NCI-H2081 (cell line): ENCODE measurements around the gene CAMKK2.
"Not testable (repeated sequence)": the region's sequence is repeated elsewhere in the genome, so short reads cannot be mapped to it uniquely, and the experiment has no call there.

Experiments used
- DNase-seq, 2 experiments: peaks; one replicate each; lab custom pipeline; 2025; lab: John Stamatoyannopoulos, UW

Gene CAMKK2

GRCh38 chr12:121279071-121279375 lies 17.5 kb downstream of the CAMKK2 start:
- no peak for DNase-seq

DNA sequence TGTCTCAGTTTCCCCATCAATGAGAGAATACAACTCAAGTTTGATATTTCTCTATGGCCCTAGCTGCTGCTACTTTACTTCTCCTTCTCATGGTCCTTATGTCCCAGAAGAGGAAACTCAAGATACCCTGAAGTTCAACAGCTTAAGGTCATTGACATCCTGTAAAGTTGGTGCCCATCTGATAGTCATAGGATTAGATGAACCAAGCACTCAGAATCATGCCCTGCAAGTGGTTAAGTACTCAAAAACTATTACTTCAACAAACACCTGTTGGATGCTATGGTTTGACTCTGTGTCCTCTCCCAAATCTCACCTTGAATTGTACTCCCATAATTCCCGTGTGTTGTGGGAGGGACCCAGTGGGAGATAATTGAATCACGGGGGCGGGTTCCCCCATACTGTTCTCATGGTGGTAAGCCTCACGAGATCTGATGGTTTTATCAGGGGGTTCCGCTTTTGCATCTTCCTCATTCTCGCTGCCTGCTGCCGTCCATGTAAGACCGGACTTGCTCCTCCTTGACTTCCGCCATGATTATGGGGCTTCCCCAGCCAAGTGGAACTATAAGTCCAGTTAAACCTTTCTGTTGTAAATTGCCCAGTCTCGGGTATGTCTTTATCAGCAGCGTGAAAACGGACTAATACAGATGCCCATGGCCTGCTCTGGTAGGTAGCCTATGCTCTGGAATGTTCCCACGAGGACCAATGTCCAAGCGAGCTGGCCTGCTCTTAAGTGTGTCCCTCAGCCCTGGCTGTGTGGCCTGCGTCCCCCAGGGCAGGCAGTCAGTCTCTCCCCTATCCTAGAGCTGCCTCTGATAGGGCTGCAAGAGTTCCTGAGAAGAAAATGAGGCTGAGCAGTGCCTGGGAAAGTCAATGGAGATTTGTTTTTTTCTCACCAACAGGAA lies 18.1 kb downstream of the CAMKK2 start:
- no peak for DNase-seq

DNA sequence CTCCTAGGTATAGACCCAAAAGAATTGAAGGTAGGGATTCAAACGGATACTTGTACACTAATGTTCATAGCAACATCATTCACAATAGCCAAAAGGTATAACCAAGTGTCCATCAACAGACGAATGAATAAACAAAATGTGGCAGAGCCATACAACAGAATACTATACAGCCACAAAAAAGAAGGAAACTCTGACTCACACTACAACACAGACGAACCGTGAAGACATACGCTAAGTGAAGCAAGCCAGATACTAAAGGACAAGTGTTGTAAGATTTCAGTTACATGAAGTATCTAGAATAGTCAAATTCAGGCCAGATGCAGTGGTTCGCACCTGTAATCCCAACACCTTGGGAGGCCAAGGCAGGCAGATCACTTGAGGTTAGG lies 19.1 kb downstream of the CAMKK2 start:
- DNase-seq: no peak

GRCh38 chr12:121274036-121274763 lies 22.3 kb downstream of the CAMKK2 start:
- no peak for DNase-seq

GRCh38 chr12:121273364-121273896 lies 23.1 kb downstream of the CAMKK2 start:
- DNase-seq: no peak

GRCh38 chr12:121267822-121268221 lies 28.7 kb downstream of the CAMKK2 start:
- no peak for DNase-seq

DNA sequence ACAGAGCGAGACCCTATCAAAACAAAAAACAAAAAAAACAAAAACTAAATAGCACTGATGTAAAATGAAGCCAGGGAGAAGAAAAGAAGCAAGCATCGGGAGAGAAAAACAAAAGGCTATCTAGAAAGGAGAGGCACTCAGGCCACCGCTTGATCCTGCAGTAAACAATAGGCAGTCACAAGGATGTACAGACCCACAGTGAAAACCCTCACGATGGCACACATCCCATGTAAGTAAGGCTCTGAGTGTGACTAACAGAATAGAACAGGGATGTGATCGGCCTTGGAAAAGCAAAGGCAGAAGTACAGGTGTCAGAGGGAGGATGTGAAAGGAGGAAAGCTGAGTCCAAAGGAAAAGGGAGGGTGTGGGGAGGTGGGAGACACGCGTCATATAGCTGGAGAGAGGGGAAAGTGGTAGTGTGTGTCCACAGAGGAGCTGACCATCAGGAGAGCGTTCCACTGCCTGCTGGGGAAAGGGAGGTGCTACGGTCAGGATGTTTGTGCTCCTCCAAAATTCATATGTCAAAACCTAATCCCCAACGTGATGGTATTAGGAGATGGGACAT lies 31.5 kb downstream of the CAMKK2 start:
- no peak for DNase-seq

- no peak for DNase-seq
These were observed 32.4 kb downstream of the CAMKK2 start for GRCh38 chr12:121264135-121264534.

DNA sequence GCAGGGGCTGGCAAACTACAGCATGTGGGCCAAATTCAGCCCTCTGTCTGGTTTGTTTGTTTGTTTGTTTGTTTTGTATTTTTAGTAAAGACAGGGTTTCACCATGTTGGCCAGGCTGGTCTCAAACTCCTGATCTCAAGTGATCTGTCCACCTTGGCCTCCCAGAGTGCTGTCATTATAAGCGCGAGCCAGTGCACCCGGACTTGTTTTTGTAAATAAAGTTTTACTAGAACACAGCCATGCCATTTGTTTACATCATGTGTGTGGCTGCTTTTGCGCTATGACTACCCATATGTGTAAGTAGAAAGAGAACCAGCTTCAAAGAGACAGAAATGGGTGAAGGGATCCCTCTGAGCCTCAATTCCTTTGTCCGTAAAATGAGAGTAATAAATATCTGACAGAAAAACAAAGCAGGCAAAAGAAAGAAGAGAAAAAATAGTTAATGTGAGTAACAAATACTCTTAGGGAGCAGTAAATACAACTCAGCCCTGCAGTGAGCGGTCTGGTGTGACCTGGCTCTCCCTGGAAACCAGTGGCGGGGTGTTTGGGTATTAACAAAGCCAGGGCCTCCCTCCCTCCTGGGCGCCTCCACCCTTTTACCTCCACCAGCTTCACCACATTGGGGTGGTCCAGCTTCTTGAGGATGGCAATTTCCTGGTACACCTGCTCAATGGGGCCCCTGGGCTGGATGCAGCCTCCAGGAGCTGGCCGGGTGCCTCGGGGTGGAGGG lies 33.1 kb downstream of the CAMKK2 start:
- DNase-seq: no peak

GRCh38 chr12:121261398-121261797 lies 35.1 kb downstream of the CAMKK2 start:
- DNase-seq: no peak

DNA sequence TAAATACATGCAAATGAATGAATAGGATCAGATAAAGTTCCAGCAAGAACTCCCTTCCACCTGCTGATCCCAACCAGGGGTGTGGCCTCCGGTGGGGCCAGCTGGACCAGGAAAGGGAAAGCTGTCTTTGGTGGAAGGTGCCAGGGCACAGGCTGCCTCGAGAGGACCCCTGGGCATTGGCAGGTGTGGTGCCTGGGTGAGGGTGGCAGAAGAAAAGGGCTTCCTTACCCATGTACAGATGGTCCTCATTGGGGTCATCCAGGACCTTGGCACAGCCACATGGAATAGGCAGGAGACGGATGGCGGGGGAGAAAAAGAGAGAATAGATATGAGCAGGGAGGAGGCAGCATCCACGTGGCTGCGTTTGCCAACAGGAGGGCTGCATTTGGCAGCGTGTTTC lies 36.4 kb downstream of the CAMKK2 start:
- no peak for DNase-seq

DNA sequence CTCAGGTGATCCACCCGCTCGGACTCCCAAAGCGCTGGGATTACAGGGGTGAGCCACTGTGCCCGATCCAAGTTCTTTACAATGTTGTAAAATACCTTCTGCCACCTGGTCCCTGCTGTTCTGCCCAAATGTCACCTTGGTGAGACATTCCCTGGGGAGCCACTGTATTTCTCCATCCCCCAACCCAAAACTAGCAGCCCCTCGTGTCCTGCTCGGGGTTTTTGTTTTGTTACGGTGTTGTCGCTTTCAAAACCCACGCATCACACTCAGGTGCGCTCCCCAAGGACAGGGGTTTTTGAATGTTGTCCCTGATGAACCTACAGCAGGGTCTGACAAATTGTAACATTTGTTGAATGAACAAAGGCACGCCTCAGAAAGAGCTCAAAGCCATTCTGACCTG lies 37.4 kb downstream of the CAMKK2 start:
- no peak for DNase-seq

DNA sequence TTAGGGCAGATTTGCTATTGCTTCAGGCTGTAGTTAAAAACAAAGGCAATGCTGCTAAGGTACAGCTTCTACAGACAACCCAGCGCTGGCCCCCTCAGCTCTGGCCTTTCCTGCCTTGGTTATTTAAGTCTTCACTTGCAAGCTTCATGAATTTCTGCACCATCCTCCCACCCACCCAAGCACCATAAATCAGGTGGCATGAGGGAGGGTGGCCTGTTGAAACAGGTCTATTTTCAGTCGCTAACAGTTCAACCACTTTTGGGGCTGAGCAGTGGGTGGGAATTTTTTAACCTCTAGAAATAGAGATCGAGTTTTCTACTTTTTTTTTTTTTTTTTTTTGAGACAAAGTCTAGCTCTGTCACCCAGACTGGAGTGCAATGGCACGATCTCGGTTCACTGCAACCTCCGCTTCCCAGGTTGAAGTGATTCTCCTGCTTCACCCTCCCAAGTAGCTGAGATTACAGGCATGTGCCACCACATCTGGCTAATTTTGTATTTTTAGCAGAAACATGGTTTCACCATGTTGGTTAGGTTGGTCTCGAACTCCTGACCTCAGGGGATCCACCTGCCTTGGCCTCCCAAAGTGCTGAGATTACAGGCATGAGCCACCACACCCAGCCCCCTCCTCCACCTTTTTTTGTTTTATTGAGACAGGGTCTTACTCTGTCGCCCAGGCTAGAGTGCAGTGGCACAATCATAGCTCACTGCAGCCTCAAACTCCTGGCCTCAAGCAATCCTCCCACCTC lies 38.6 kb downstream of the CAMKK2 start:
- DNase-seq: not testable (repeated sequence)

DNA sequence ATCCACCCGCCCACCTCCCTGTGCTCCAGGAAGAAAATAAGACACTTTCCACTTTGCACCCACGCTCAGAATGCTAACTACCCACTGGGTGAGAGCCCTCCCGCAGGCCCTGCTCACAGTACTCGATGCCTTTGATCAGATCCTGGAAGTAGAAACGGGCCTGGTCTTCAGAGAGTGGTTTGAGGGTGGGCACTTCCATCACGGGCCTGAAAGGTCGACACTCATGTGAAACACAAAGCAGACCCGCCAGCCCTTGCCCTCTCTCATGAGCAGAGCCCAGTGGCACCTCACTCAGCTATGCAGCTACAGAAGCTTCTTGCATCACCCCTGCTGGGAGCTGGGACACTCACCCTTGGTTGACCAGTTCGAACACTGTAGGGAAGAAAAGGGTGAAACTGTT lies 41.1 kb downstream of the CAMKK2 start:
- DNase-seq: no peak

- DNase-seq: no peak
These were observed 42.7 kb downstream of the CAMKK2 start for GRCh38 chr12:121253638-121254335.

- no peak for DNase-seq
These were observed 43.7 kb downstream of the CAMKK2 start for GRCh38 chr12:121252712-121253345.

DNA sequence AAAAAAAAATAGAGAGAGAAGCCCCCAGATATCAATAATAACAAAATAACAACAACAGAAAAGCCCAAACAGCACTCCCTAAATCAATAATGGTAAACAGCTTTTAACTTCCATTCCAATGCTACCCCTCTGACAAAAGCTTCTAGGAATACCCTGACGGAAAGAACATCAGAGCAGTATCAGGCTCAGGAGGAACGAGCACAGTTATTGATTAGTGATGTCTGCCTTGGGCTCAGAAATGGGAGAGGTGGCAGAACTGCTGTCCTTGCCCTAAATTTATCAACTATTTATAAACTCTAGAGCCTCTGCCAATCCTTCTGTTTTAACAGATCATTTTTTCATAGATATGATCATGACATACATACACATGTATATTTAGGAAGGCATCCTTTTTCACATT lies 44.7 kb downstream of the CAMKK2 start:
- DNase-seq: no peak

DNA sequence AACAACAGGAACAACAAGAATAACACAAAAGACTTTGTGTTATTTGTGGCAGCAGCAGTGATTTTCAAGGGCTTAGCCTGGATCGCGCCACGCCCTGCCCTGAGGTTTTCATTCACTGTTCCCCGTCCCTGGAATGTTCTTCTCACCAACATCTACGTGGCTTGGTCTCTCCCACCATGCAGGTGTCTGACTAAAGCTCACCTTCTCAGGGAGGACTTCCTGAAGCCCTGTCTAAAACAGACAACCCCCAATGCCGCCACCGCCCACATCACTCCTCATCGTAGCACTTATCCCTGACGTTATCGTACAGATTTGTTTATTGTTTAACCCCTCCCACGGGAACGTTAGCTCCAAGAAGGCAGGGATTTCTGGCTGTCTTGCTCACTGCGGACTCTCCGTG lies 46.1 kb downstream of the CAMKK2 start:
- no peak for DNase-seq

DNA sequence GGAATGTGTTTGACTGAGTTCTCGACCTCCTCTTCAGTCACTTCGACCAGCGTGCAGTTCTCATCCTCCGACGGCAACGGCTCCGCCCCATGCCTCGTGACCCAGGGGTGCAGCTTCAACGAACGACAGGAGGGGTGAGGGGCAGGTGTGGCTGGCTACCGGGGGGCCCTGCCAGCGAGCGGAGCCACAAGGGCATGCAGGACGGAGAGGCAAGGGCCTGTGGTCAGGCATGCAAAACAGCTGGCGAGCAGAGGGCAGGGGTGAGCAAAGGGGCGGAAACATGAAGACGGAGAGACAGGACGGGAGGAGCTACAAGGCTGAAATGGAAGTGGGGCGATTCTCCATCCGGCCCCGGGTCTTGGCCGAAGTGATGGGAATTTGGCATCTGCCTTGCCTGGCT lies 47.9 kb downstream of the CAMKK2 start:
- DNase-seq: no peak

GRCh38 chr12:121246893-121247557 lies 49.5 kb downstream of the CAMKK2 start:
- DNase-seq: no peak
